HL-60 (cell line): ENCODE measurements around the gene LRRC15.

Experiments
- DNase-seq, 2 experiments: peaks; one replicate each; pipeline ENCODE4 v3.0.0-alpha.2; 2010 to 2020; ENCODE audit warnings: low read depth in 1 of 2, low spot score in 1 of 2
- H3K27ac ChIP-seq: fragments of 250-450 bp; sonication (Bioruptor Pico); replicated peaks from 2 replicates; pipeline ENCODE4 v1.5.1; 2020; ENCODE audit warnings: mild to moderate bottlenecking, moderate library complexity
- H3K27me3 ChIP-seq: fragments of 250-450 bp; sonication (Bioruptor Pico); 2 replicates; pipeline ENCODE4 v1.5.1; 2021; ENCODE audit warnings: mild to moderate bottlenecking, moderate library complexity; ENCODE audit not compliant: insufficient read depth, poor library complexity, severe bottlenecking
- H3K4me3 ChIP-seq: replicated peaks from 2 replicates; pipeline ENCODE4 v1.5.1; 2011; ENCODE audit warnings: mild to moderate bottlenecking, control low read depth, low read length; ENCODE audit not compliant: insufficient read depth
- CTCF ChIP-seq: IDR thresholded peaks from one replicate; pipeline ENCODE4 v1.5.1; 2011; ENCODE audit warnings: low read length, control low read depth, inconsistent platforms; ENCODE audit not compliant: insufficient read depth
- GABPA ChIP-seq: IDR thresholded peaks from 2 replicates; pipeline ENCODE4 v1.6.1; 2012; ENCODE audit warnings: low read depth
- POLR2AphosphoS5 ChIP-seq: IDR thresholded peaks from 2 replicates; pipeline ENCODE4 v1.6.1; 2012; ENCODE audit warnings: low read depth
- REST ChIP-seq: IDR thresholded peaks from 2 replicates; pipeline ENCODE4 v1.6.1; 2012; ENCODE audit warnings: low read depth; ENCODE audit not compliant: insufficient replicate concordance
- SPI1 ChIP-seq: IDR thresholded peaks from 2 replicates; pipeline ENCODE4 v1.6.1; 2012; ENCODE audit warnings: low read depth, mild to moderate bottlenecking, borderline replicate concordance

Gene LRRC15

GRCh38 chr3:194368918-194369317, 625 bp downstream of the LRRC15 start:
- Histone ChIP-seq H3K27ac (no peak overlapping the region), H3K4me3 (no peak overlapping the region), H3K27me3 (peaks cover 21% of the 10 kb centered on the region)
- no peak for DNase-seq
- TF ChIP-seq CTCF (no peak), POLR2AphosphoS5 (no peak), GABPA (no peak), SPI1 (no peak), REST (no peak)

- TF ChIP-seq GABPA: no peak
- no peak for TF ChIP-seq POLR2AphosphoS5
- no peak for TF ChIP-seq REST
- no peak for TF ChIP-seq SPI1
- TF ChIP-seq CTCF: no peak
- H3K27me3 ChIP-seq: peaks cover 21% of the 10 kb centered on the region
- no peak for DNase-seq
- H3K4me3 ChIP-seq: no peak overlapping the region
- H3K27ac ChIP-seq: no peak overlapping the region
These were observed 1.3 kb downstream of the LRRC15 start for GRCh38 chr3:194367992-194368841.

DNA sequence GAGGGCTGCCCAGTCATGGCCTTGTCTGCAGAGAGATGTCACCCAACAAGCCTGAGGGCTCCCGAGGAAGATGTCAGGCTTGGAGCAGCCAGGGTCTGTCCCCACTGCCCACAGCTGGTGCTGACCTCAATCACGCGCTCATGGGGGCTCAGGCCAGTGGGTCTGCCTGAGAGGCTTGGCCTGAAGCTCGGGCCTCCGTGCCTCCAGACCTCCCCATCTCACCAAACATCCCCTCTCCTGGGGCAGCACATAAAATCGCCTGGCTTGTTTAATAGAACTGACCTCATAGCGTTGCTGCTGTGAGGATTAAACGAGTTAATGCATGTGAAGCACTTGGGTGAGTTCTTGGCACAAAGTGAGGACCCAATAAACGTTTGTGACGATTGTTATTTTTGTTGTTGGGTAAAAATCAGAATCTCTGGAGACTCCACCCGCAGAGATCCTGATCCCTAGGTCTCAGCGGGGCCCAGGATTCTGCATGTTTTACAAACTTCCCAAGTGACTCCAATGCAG, 3.5 kb downstream of the LRRC15 start:
- TF ChIP-seq GABPA (no peak), SPI1 (no peak), POLR2AphosphoS5 (no peak), CTCF (no peak)
- DNase-seq: no peak
- no peak overlapping the region for H3K27ac ChIP-seq
- H3K4me3 ChIP-seq: no peak overlapping the region
- H3K27me3 ChIP-seq: peaks cover 21% of the 10 kb centered on the region
